ENCODE results near the gene FBXO34. TPM values are rescaled to one million over a fixed set of nuclear protein-coding genes. Genes with fewer than 3 reads are reported as not detected.

Gene FBXO34
- total RNA-seq, 2 experiments from 2014 or later: 15.1 to 15.9 TPM

DNA sequence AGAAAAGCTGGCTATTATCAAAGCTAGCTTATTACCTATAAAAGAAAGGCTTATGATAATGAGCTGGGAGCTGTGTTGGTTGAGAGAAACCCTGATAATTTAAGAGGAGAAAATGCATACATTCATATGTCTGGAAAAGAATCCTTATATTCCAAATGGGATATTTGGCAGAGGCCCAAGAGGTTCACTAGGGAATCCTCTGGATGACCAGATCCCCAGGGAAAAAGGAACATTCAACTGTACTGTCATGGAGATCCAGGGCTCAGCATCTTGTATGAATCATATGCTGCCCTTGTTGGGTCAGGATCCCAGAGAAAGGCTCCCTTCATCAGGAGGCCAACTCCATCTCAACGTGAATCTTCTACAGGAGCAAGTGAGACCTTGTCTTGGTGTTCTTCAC is 16.6 kb upstream of the FBXO34 start:
- H3K27me3 Mint-ChIP-seq: peaks cover 19% of the 10 kb centered on the region
- H3K9me3 Mint-ChIP-seq: no peaks in the 10 kb centered on the region
- DNase-seq: no peak
- no peak overlapping the region for H3K4me3 Mint-ChIP-seq
- H3K27ac Mint-ChIP-seq: no peak overlapping the region
- H3K4me1 Mint-ChIP-seq: peaks cover 1% of the 10 kb centered on the region
- H3K36me3 Mint-ChIP-seq: no peaks in the 10 kb centered on the region

DNA sequence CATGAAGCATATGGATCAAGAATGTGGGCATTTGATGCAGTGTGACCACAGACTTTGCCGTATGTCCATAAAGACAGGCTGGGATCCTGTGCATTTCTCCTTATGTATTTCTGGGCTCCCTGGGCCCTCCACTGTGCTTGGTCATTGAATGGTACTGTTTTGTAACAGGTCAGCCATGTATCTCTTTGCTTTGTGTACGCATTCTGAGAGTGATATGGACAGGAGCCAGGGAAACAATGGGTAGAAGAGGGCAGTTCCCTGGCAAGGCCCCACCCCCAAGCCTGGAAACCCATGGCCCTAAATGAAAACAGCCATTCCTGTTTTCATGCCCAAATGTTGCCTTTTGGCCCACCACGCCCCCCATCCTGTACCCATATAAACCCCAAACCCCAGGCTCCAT is 15.2 kb upstream of the FBXO34 start:
- Mint-ChIP-seq H3K27ac (no peak overlapping the region), H3K4me3 (no peak overlapping the region), H3K9me3 (no peaks in the 10 kb centered on the region), H3K27me3 (peaks cover 16% of the 10 kb centered on the region), H3K36me3 (no peaks in the 10 kb centered on the region), H3K4me1 (no peaks in the 10 kb centered on the region)
- no peak for DNase-seq

DNA sequence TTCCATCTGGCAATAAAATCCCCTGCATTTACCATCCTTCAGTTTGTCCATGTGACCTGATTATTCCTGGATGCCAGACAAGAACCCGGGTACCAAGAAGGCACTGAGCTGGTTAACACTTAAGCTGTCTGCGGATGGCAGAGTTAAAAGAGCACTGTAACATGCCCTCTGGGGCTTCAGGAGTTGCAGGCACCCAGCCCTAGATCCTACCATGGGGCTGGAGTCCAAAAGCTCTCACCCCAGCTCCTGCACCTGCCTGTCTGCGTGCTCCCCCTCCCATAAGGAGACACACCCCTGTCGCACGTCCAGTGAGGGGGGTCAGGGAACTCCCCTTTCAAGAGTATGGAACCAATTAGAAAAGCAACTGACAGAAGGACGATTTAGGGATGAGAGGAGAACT is 14.6 kb upstream of the FBXO34 start:
- Mint-ChIP-seq H3K4me1 (no peaks in the 10 kb centered on the region), H3K36me3 (no peaks in the 10 kb centered on the region), H3K27me3 (peaks cover 12% of the 10 kb centered on the region), H3K27ac (no peak overlapping the region), H3K4me3 (no peak overlapping the region), H3K9me3 (no peaks in the 10 kb centered on the region)
- no peak for DNase-seq

DNA sequence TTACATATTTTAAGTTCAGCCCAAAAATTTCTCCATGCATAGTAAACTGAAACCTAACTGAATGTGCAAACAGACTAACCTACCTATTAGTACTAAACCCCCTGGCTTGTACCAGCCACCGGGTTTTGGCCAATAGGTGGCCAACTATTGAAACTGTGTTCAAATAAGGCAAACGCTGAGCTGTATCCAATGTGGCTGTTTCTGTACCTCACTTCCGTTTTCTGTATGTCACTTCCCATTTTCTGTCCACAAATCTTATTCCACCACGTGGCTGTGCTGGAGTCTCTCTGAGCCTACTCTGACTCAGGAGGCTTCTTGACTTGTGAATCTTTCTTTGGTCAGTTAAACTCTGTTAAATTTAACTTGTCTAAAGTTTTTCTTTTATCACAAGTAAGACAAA is 6.0 kb upstream of the FBXO34 start:
- Mint-ChIP-seq H3K27me3 (no peaks in the 10 kb centered on the region), H3K27ac (no peak overlapping the region), H3K9me3 (no peaks in the 10 kb centered on the region), H3K36me3 (no peaks in the 10 kb centered on the region), H3K4me1 (peaks cover 6% of the 10 kb centered on the region), H3K4me3 (no peak overlapping the region)
- no peak for DNase-seq

DNA sequence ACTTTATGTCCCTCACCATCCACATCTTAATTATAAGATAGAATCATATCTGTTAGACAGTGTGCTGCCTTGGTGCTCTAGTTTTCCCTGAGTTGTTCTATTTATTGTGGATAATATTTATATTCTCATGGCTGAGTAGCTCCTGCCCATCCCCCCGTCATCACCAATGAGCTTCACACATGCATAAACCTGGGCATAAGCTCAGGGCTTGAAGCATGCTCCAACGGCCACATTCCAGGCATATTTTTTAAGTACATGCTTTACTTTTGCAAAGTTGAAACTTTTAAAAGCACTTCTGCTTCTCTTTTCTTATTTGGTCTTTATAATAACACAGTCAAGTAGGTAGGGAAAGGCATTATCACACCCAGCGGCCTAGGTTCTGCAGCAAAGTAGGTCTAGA is 3.4 kb upstream of the FBXO34 start:
- H3K27ac Mint-ChIP-seq: no peak overlapping the region
- DNase-seq: no peak
- H3K27me3 Mint-ChIP-seq: no peaks in the 10 kb centered on the region
- no peak overlapping the region for H3K4me3 Mint-ChIP-seq
- H3K36me3 Mint-ChIP-seq: no peaks in the 10 kb centered on the region
- H3K4me1 Mint-ChIP-seq: peaks cover 13% of the 10 kb centered on the region
- no peaks in the 10 kb centered on the region for H3K9me3 Mint-ChIP-seq

DNA sequence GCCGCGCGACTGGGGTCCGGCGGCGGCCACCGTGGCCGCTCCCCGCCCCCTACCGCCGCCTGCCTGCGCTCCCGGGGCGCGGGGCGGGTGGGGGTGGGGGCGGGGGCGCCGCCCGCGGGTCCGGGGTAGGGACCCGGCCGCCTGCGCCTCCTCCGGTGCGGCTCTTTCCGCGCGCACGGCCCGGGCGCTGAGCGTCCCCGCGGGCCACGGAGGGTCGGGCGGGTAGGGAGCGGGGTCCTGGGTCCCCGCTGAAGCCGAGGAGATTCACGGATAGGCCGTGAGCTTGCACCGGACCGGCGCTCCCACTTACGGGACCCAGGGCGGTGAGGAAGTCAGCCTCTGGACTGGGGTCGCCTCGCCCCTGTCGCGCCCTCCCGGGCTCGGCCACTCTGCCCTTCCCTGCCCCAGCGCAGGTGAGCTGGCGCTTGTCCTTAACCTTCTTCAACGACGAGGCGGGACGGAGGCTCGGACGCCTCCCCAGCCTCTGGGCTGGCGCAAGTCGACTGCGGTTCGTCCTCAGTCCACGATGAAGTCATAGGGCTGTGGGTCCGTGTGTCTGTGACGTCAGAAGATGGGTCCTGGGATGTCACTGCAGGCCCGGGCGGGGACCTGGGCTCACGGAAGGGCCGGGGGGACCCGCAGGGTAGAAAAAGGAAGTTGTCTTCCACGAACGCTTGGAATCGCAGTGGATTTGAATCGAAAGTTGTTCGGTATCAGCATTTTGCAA is 514 bp downstream of the FBXO34 start:
- H3K36me3 Mint-ChIP-seq: peaks cover 5% of the 10 kb centered on the region
- H3K27me3 Mint-ChIP-seq: no peaks in the 10 kb centered on the region
- H3K27ac Mint-ChIP-seq: peak overlapping the region; percentile 91
- no peaks in the 10 kb centered on the region for H3K9me3 Mint-ChIP-seq
- H3K4me3 Mint-ChIP-seq: peak overlapping the region; percentile 85
- H3K4me1 Mint-ChIP-seq: peaks cover 38% of the 10 kb centered on the region
- peak; percentile 63 for DNase-seq

DNA sequence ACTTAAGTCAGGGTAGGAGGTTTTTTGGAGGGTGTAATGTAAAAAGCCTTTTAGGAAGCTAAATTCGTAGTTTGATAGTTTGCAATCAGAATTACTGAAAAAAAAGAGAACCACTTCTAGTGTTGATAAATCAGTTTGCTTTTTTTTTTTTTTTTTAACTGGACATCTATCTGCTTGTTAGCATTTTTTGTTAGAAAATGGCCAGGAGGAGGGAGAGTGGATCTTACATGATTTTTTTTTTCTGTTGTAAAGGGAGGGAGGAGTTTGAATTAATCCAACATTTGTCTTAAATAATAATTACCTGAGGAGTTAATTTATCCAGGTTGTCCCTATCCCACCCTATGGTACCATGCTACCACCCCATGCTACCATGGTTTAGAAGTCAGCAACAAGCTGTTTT is 1.2 kb downstream of the FBXO34 start:
- H3K36me3 Mint-ChIP-seq: peaks cover 5% of the 10 kb centered on the region
- H3K4me1 Mint-ChIP-seq: peaks cover 43% of the 10 kb centered on the region
- no peaks in the 10 kb centered on the region for H3K9me3 Mint-ChIP-seq

DNA sequence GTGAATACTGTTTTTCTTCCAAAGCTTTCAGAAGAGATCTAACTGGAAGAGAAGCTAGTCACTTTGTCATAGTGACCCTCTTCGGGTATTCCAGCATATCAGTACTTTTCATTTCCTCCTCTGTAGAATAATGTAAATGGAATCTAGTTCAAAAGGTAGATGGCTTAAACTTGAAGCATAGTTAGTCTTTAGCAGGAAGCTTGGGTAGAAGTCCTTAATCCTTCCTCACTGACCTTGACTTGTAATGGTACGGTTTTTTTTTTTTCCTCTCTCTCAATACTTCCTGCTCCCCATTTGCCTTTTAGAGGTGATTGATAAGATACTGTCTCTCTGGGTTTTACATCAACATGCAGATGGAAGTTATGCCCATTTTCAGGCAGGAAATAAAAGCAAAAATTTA is 1.7 kb downstream of the FBXO34 start:
- Mint-ChIP-seq H3K36me3 (peaks cover 5% of the 10 kb centered on the region), H3K4me3 (peak overlapping the region; percentile 85), H3K27me3 (no peaks in the 10 kb centered on the region), H3K9me3 (no peaks in the 10 kb centered on the region), H3K4me1 (peaks cover 48% of the 10 kb centered on the region), H3K27ac (no peak overlapping the region)
- DNase-seq: no peak

More for the DNA sequence above, 1.2 kb downstream of the FBXO34 start:
- no peak for DNase-seq
- Mint-ChIP-seq H3K4me3 (peak overlapping the region; percentile 85), H3K27me3 (no peaks in the 10 kb centered on the region), H3K27ac (peak overlapping the region; percentile 91)

DNA sequence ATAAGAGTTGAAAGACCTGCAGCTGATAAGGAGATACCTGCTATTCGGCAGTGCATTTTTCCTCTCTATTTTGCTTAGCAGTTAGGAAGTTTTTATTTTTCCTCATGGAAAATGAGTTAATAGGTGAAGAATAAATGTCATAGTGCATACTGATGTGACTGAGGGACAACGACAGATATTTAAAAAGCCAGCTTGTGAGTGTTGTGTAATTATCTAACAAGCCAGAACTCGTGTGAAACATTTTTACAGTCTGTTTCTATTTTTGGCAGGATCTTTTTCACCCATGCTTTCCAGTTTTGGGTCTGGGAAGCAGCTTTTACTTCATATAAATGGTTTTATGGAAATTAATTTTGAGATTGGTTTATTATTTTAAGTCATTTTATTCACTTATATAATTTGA is 2.9 kb downstream of the FBXO34 start:
- Mint-ChIP-seq H3K9me3 (no peaks in the 10 kb centered on the region), H3K36me3 (peaks cover 5% of the 10 kb centered on the region), H3K27me3 (no peaks in the 10 kb centered on the region), H3K27ac (no peak overlapping the region), H3K4me1 (peaks cover 53% of the 10 kb centered on the region), H3K4me3 (no peak overlapping the region)
- no peak for DNase-seq

DNA sequence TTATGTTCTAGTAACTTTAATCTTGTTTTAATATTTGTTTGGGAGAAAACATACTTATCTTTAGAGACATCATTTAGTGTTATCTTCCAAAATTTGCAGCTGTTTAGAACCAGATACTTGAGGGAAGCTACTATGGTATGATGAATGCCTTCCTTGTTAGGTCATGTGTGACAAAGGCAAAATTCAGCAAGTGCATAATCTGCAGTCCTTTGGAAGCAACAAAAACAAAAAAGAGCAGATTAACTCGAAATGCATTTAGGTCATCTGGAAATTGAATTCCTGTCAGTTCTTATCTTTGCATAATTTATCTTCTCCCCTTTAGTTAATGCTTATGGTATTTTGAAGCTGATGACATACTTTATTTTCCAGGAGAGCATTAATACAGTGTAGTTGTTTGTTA is 3.5 kb downstream of the FBXO34 start:
- H3K4me3 Mint-ChIP-seq: no peak overlapping the region
- H3K36me3 Mint-ChIP-seq: peaks cover 8% of the 10 kb centered on the region
- peaks cover 56% of the 10 kb centered on the region for H3K4me1 Mint-ChIP-seq
- H3K27ac Mint-ChIP-seq: no peak overlapping the region
- no peak for DNase-seq
- H3K9me3 Mint-ChIP-seq: no peaks in the 10 kb centered on the region
- no peaks in the 10 kb centered on the region for H3K27me3 Mint-ChIP-seq

DNA sequence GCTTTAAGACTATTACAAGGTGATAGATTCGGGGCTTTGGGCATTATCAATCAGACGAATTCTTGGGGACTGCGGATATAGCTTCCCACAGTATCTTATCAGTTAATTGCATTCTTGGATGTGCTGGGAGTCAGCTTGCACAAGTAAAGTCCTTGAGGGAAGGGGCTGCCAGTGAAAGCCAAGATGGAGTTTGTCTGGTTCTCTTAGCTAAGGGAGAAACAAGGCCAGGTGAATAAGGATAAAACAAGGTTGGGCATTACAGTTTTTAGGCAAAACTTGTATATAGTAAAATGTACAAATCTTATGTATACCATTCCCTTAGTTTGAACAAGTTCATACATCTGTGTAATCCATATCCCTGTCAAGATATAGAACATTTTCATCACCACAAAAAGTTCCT is 5.5 kb downstream of the FBXO34 start:
- H3K27ac Mint-ChIP-seq: no peak overlapping the region

DNA sequence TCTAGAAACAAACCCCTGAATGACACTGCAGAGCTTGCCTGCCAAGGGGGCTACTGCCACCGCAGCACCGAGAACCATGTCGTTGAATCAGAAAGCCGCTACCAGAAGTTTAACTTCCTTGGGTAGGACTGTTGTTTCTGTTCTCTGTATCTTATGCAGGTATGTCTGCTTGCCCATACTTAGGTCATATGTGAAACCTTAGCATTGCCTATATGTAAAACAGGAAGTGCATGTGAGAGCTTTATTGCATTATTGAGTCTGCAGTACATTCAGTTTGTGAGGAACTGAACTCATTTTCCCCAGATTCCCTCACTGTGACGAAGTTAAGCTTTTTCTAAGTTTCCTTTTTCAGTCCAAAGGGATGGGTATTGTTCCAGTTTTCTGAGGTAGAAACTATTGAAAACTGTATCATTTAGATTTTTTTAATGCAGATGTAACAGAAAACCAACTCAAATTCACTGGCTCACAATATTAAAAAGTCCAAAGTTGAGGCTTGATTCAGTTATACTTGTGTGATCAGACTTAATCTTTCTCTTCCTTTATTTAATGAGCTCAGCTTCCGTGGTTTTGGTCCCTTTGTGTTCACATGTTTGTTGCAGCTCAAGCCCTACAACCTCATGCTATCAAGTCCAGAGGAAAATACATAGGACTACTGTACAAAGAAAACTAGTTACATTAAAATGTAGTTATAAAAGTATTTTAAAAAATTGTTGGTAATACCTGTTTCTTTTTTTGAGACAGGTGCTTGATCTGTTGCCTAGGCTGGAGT is 6.9 kb downstream of the FBXO34 start:
- peaks cover 57% of the 10 kb centered on the region for H3K4me1 Mint-ChIP-seq
- peaks cover 11% of the 10 kb centered on the region for H3K36me3 Mint-ChIP-seq
- peak overlapping the region; percentile 64 for H3K4me3 Mint-ChIP-seq
- no peaks in the 10 kb centered on the region for H3K9me3 Mint-ChIP-seq
- H3K27me3 Mint-ChIP-seq: no peaks in the 10 kb centered on the region
- peak overlapping the region; percentile 63 for H3K27ac Mint-ChIP-seq
- DNase-seq: no peak

More for the DNA sequence above, 5.5 kb downstream of the FBXO34 start:
- peaks cover 11% of the 10 kb centered on the region for H3K36me3 Mint-ChIP-seq
- no peak for DNase-seq
- H3K4me3 Mint-ChIP-seq: no peak overlapping the region
- H3K27me3 Mint-ChIP-seq: no peaks in the 10 kb centered on the region
- H3K4me1 Mint-ChIP-seq: peaks cover 51% of the 10 kb centered on the region
- H3K9me3 Mint-ChIP-seq: no peaks in the 10 kb centered on the region

DNA sequence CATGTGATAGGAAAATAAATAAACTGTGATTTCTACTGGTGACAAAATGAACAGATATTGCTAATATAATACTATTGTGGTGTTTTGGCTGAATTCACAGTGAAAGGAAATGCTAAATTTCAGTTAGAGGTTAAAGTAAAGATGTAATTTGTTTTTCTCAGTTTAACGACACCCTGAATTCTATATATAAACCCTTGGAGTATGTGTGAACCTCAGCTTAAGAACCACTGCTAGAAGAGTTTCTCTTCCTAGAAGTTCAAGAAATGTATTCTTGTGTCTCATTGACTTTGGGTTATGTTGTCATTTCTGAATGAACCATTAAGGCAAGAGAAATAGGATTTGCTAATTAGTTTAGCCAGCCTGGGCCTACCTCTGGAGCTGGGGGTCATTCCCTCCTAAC is 8.2 kb downstream of the FBXO34 start:
- no peak for DNase-seq
- H3K4me1 Mint-ChIP-seq: peaks cover 49% of the 10 kb centered on the region
- H3K9me3 Mint-ChIP-seq: no peaks in the 10 kb centered on the region
- H3K27me3 Mint-ChIP-seq: no peaks in the 10 kb centered on the region
- H3K4me3 Mint-ChIP-seq: no peak overlapping the region
- no peak overlapping the region for H3K27ac Mint-ChIP-seq
- peaks cover 8% of the 10 kb centered on the region for H3K36me3 Mint-ChIP-seq

DNA sequence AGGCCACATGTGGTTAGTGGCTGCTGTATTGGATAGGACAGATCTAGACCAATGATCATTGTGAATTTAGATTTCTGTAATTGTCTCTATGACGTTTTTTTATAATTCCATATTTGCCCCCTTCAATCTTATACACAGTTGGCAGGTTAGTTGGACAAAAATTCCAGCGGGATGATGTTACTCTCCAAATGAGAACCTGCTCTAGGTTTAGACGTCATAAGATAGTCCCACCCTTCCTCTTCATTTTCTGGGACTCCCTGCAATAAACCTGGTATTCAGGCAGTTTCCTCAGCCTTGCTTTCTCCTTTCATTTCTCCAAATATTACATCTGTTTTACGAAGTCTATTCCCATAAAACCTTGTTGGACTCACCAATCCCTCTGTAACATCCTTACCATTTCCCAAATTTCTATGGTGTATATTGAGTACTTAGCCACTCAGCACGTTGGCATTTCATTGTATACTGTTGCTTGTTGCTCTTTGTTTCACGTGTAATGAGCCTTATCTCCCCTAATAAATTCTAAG is 10.2 kb downstream of the FBXO34 start:
- Mint-ChIP-seq H3K9me3 (no peaks in the 10 kb centered on the region), H3K36me3 (peaks cover 14% of the 10 kb centered on the region), H3K4me1 (peaks cover 45% of the 10 kb centered on the region), H3K4me3 (no peak overlapping the region), H3K27me3 (no peaks in the 10 kb centered on the region), H3K27ac (no peak overlapping the region)
- no peak for DNase-seq

DNA sequence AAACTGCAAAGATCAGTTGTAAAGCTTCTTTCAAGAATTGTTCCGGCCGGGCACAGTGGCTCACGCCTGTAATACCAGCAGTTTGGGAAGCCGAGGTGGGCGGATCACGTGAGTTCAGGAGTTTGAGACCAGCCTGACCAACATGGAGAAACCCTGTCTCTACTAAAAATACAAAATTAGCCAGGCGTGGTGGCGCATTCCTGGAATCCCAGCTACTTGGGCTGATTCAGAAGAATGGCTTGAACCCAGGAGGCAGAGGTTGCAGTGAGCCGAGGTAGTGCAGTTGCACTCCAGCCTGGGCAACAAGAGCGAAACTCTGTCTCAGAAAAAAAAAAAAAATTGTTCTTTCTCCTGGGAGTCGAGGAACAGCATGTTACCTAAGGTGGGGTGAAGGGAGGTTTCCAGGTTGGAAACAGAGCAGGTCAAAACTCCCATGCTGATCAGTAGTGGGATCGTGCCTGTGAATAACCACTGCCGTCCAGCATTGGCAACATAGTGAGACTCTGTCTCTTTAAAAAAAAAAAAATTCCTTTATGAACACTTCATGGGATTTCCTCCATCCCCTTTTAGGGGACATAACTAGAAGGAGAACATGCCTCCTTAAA is 13.9 kb downstream of the FBXO34 start:
- DNase-seq: no peak
- H3K27ac Mint-ChIP-seq: no peak overlapping the region
- H3K36me3 Mint-ChIP-seq: peaks cover 16% of the 10 kb centered on the region
- no peak overlapping the region for H3K4me3 Mint-ChIP-seq
- peaks cover 35% of the 10 kb centered on the region for H3K4me1 Mint-ChIP-seq
- no peaks in the 10 kb centered on the region for H3K9me3 Mint-ChIP-seq
- no peaks in the 10 kb centered on the region for H3K27me3 Mint-ChIP-seq

Measured in activated naive CD8-positive, alpha-beta T cell treated with anti-CD3 and anti-CD28 coated beads for 36 hours (primary cell).